Endothelial cell of umbilical vein (primary cell): ENCODE measurements around the gene PHF3. TPM values are rescaled to one million over a fixed set of nuclear protein-coding genes. Genes with fewer than 3 reads are reported as not detected.

ENCODE experiments used
- BruUV-seq: library from RNA; stranded (reverse); fragments of 400-500 nt; replicated peaks from 2 replicates; lab custom pipeline; 2021; lab: Mats Ljungman, UMichigan
- CTCF ChIA-PET: fragments of 300-600, 350-600 bp; sonication (Branson Sonifier 250); formaldehyde crosslinking; loops from one replicate; lab custom pipeline; 2021; ENCODE audit warnings: antibody characterized with exemption, inconsistent platforms; lab: Charles Lee
- POLR2A ChIA-PET: fragments of 300-600, 350-600 bp; sonication (Branson Sonifier 250); formaldehyde crosslinking; loops from one replicate; lab custom pipeline; 2021; ENCODE audit warnings: antibody characterized with exemption, inconsistent platforms; lab: Charles Lee
- DNase-seq: peaks from one replicate; pipeline ENCODE4 v3.0.0-alpha.2; 2011; ENCODE audit warnings: low read depth, low spot score
- FAIRE-seq: peaks from 2 replicates; lab custom pipeline; 2011; peaks lifted over from hg19 to GRCh38; lab: Jason Lieb, UNC
- H2AFZ ChIP-seq: 2 replicates; pipeline ENCODE4 v1.6.0; 2012; ENCODE audit warnings: low read depth, low read length, control low read depth, inconsistent platforms
- H3K27ac ChIP-seq: 2 replicates; pipeline ENCODE4 v1.5.1; 2011; ENCODE audit warnings: low read depth, mild to moderate bottlenecking, control low read depth, low read length, moderate library complexity; ENCODE audit not compliant: insufficient read depth
- H3K27me3 ChIP-seq, 2 experiments: 2 replicates each; pipeline versions ENCODE4 v1.6.0 to v1.6.1; 2011; ENCODE audit warnings: low read length in 2 of 2, mixed read lengths in 1 of 2; ENCODE audit not compliant: control insufficient read depth in 2 of 2, insufficient read depth in 2 of 2
- H3K36me3 ChIP-seq, 2 experiments: 2 replicates in 1 of 2; 3 replicates in 1 of 2; pipeline ENCODE4 v1.5.1; 2011; ENCODE audit warnings: low read length in 2 of 2, mild to moderate bottlenecking in 1 of 2, moderate library complexity in 1 of 2; ENCODE audit not compliant: control insufficient read depth in 2 of 2, insufficient read depth in 2 of 2; ENCODE audit errors: extremely low read depth in 1 of 2
- H3K4me1 ChIP-seq: 3 replicates; pipeline ENCODE4 v1.5.1; 2011; ENCODE audit warnings: mild to moderate bottlenecking, low read length; ENCODE audit not compliant: control insufficient read depth, insufficient read depth; ENCODE audit errors: extremely low read depth
- H3K4me2 ChIP-seq: 2 replicates; pipeline ENCODE4 v1.6.1; 2011; ENCODE audit warnings: low read length, control low read depth, mixed read lengths; ENCODE audit not compliant: insufficient read depth
- H3K4me3 ChIP-seq, 3 experiments: fragments of 200-600 bp in 1 of 3; sonication (generic), shearing (Covaris generic) in 1 of 3; replicated peaks in 1 of 3; 2 replicates each; pipeline ENCODE4 v1.5.1; 2011 to 2016; ENCODE audit warnings: control low read depth in 3 of 3, low read length in 3 of 3, mild to moderate bottlenecking in 2 of 3, inconsistent platforms in 1 of 3, low read depth in 1 of 3, moderate library complexity in 1 of 3; ENCODE audit not compliant: insufficient read depth in 1 of 3
- H3K79me2 ChIP-seq: 2 replicates; pipeline ENCODE4 v1.6.0; 2012; ENCODE audit warnings: low read length, inconsistent platforms; ENCODE audit not compliant: control insufficient read depth, insufficient read depth
- H3K9ac ChIP-seq: replicated peaks from 2 replicates; pipeline ENCODE3; 2011; ENCODE audit warnings: low read length, control low read depth; ENCODE audit not compliant: insufficient read depth; ENCODE audit errors: extremely low read depth
- H3K9me1 ChIP-seq: replicated peaks from 3 replicates; pipeline ENCODE4 v1.6.0; 2011; ENCODE audit warnings: mild to moderate bottlenecking, low read length; ENCODE audit not compliant: control insufficient read depth, insufficient read depth; ENCODE audit errors: extremely low read depth
- H3K9me3 ChIP-seq: replicated peaks from 2 replicates; pipeline ENCODE4 v1.5.1; 2012; ENCODE audit warnings: low read length, inconsistent platforms; ENCODE audit not compliant: control insufficient read depth, insufficient read depth
- H4K20me1 ChIP-seq: replicated peaks from 2 replicates; pipeline ENCODE3; 2011; ENCODE audit warnings: mild to moderate bottlenecking, low read length; ENCODE audit not compliant: control insufficient read depth, insufficient read depth; ENCODE audit errors: extremely low read depth
- CTCF ChIP-seq, 2 donors: IDR thresholded peaks; 1 replicate in 1 of 2; 2 replicates in 1 of 2; pipeline ENCODE4 v1.5.1; 2011; ENCODE audit warnings: low read length in 2 of 2, mild to moderate bottlenecking in 2 of 2, moderate library complexity in 2 of 2, control low read depth in 1 of 2, inconsistent platforms in 1 of 2, low read depth in 1 of 2; ENCODE audit not compliant: insufficient read depth in 1 of 2; ENCODE audit errors: extremely low read depth in 1 of 2
- EZH2 ChIP-seq: IDR thresholded peaks from 2 replicates; pipeline ENCODE4 v1.6.1; 2012; ENCODE audit warnings: borderline replicate concordance, low read depth, mild to moderate bottlenecking, moderate library complexity, low read length, inconsistent platforms; ENCODE audit not compliant: severe bottlenecking
- FOS ChIP-seq: IDR thresholded peaks from 2 replicates; pipeline ENCODE4 v1.6.1; 2011; ENCODE audit warnings: mild to moderate bottlenecking, low read length, moderate library complexity, borderline replicate concordance; ENCODE audit not compliant: insufficient read depth
- GATA2 ChIP-seq: IDR thresholded peaks from 2 replicates; pipeline ENCODE4 v1.7.0; 2011; ENCODE audit warnings: low read depth, mild to moderate bottlenecking, moderate library complexity, mixed read lengths, low read length; ENCODE audit not compliant: insufficient read length, insufficient read depth
- JUN ChIP-seq: IDR thresholded peaks from 2 replicates; pipeline ENCODE4 v1.6.1; 2011; ENCODE audit warnings: borderline replicate concordance, low read depth; ENCODE audit not compliant: insufficient read length, insufficient read depth
- MAX ChIP-seq: IDR thresholded peaks from 2 replicates; pipeline ENCODE4 v1.6.1; 2011; ENCODE audit not compliant: insufficient read depth, insufficient read length
- MYC ChIP-seq: IDR thresholded peaks from one replicate; pipeline ENCODE4 v1.6.1; 2011; ENCODE audit warnings: mild to moderate bottlenecking, low read depth, low read length
- POLR2A ChIP-seq: IDR thresholded peaks from 2 replicates; pipeline ENCODE4 v1.6.1; 2012; ENCODE audit warnings: low read depth, mild to moderate bottlenecking, control low read depth, low read length
- POLR2AphosphoS5 ChIP-seq: IDR thresholded peaks from 2 replicates; pipeline ENCODE4 v1.6.1; 2012; ENCODE audit warnings: low read depth, mild to moderate bottlenecking, control low read depth, low read length, moderate library complexity; ENCODE audit not compliant: insufficient read depth
- dilution Hi-C: fragments of 300-500 bp; cut with MboI; formaldehyde crosslinking; loops from one replicate; pipeline ENCODE4 v1.15.0; 2019; ENCODE audit warnings: low sequenced_read_pairs; ENCODE audit not compliant: extremely low pct_ligation_motif_present
- intact Hi-C: fragments of 100-400 bp; cut with micrococcal nuclease; formaldehyde crosslinking; loops from one replicate; pipeline ENCODE4 v1.10.0; 2022
- polyA plus RNA-seq, 4 experiments: library from polyadenylated mRNA; depleted of rRNA in 3 of 4; stranded (reverse) in 3 of 4; unstranded in 1 of 4; fragments of >200 nt; gene quantifications; 2 replicates each; pipeline versions ENCODE4 v1.2.1 to v1.2.3, GENCODE V29; 2011 to 2012; ENCODE audit warnings: missing spikeins in 1 of 4
- total RNA-seq: library from RNA; stranded (reverse); gene quantifications from 2 replicates; pipeline ENCODE4 v1.2.3, GENCODE V29; 2021

The PHF3 gene
- total and polyA plus RNA-seq, 2 donors (not counting 3 experiments of a cell fraction or from before 2014, with no cell fraction given): 4.6 to 29.6 TPM

GRCh38 chr6:63649269-63649668 is 13.7 kb downstream of the PHF3 start:
- DNase-seq: no peak
- no peak overlapping the region for H3K9ac ChIP-seq
- H3K9me3 ChIP-seq: no peaks in the 10 kb centered on the region
- no peaks in the 10 kb centered on the region for H3K27me3 ChIP-seq
- TF ChIP-seq EZH2 (no peak), GATA2 (no peak), FOS (no peak), POLR2AphosphoS5 (no peak), CTCF (IDR thresholded peaks at IDR 0.05; ENCODE audit: extremely low read depth in 1 of 2, insufficient read depth in 1 of 2, low read depth in 1 of 2, low read length in 2 of 2) (no peak), MYC (no peak), MAX (no peak), JUN (no peak), POLR2A (no peak)
- H3K27ac ChIP-seq: no peak overlapping the region
- FAIRE-seq: no peak
- H4K20me1 ChIP-seq: peaks cover 4% of the 10 kb centered on the region
- H3K9me1 ChIP-seq: peaks cover 6% of the 10 kb centered on the region
- BruUV-seq: no TSS peak
- H3K4me2 ChIP-seq: no peak overlapping the region
- H2AFZ ChIP-seq: no peak overlapping the region
- ChIA-PET CTCF (interaction anchor here (0.8 to 1.3 kb wide), 4 partner anchors 12 to 34 kb away, joined by 3 read pairs; no protein-coding TSS in a partner anchor), POLR2A (no interaction called here)
- H3K79me2 ChIP-seq: peaks cover 61% of the 10 kb centered on the region
- peaks cover 0 to 2% of the 10 kb centered on the region in 2 experiments for H3K36me3 ChIP-seq
- no peak overlapping the region for H3K4me3 ChIP-seq
- peaks cover 3% of the 10 kb centered on the region for H3K4me1 ChIP-seq
- intact Hi-C loops (no loop called here), dilution Hi-C loops (no loop called here)
